Measurements from ENCODE around the gene GNA12.

GNA12 gene

GRCh38 chr7:2813350-2814185 is 30.5 kb downstream of the GNA12 start:
- no peak overlapping the region for H3K9ac ChIP-seq (ENCODE audit: low read depth, low read length, poor library complexity)
- H2BK15ac ChIP-seq (ENCODE audit: low read length): no peak overlapping the region
- no peak overlapping the region for H3K23ac ChIP-seq (ENCODE audit: low read depth, low read length, poor library complexity)
- no peak overlapping the region for H4K8ac ChIP-seq (ENCODE audit: low read depth, low read length)
- H3K79me1 ChIP-seq (ENCODE audit: low read depth, low read length): peaks cover 12% of the 10 kb centered on the region
- H3K36me3 ChIP-seq (replicated peaks in 1 of 2; ENCODE audit: control insufficient read depth in 2 of 2, insufficient read depth in 2 of 2, low read length in 2 of 2): peaks cover 3 to 20% of the 10 kb centered on the region in 2 donors
- no peak overlapping the region for H3K14ac ChIP-seq (ENCODE audit: low read length)
- H2AK5ac ChIP-seq (ENCODE audit: low read depth, low read length): no peak overlapping the region
- peaks cover 0 to 10% of the 10 kb centered on the region in 2 donors for H3K4me1 ChIP-seq (ENCODE audit: control insufficient read depth in 2 of 2, insufficient read depth in 1 of 2, low read depth in 1 of 2, low read length in 2 of 2)
- no peak for DNase-seq (ENCODE audit: low spot score)
- no peak overlapping the region for H2AFZ ChIP-seq (ENCODE audit: low read length)
- H3K27me3 ChIP-seq (ENCODE audit: control insufficient read depth in 3 of 3, insufficient read depth in 3 of 3, low read depth in 1 of 3, low read length in 3 of 3): no peaks in the 10 kb centered on the region
- peaks cover 6 to 23% of the 10 kb centered on the region in 2 donors for H3K9me3 ChIP-seq (replicated peaks in 1 of 2; ENCODE audit: control insufficient read depth in 2 of 2, insufficient read depth in 1 of 2, low read depth in 1 of 2, low read length in 2 of 2)
- no peak overlapping the region for H3K18ac ChIP-seq (ENCODE audit: low read length)
- H2BK120ac ChIP-seq (ENCODE audit: low read depth, low read length): no peak overlapping the region
- no CpG with 5 or more reads among the region's 20 CpGs for whole genome bisulfite sequencing, 2 donors (ENCODE audit: extremely low coverage in 2 of 2, insufficient read length in 2 of 2, insufficient replicate concordance in 1 of 2)
- no peak overlapping the region for H4K91ac ChIP-seq (ENCODE audit: low read depth, low read length, poor library complexity)
- H3K4ac ChIP-seq (ENCODE audit: low read length): no peak overlapping the region
- no peak overlapping the region for H3K27ac ChIP-seq (replicated peaks; ENCODE audit: low read length)
- H3K4me3 ChIP-seq (ENCODE audit: low read length in 2 of 2): no peak overlapping the region
- H2BK5ac ChIP-seq (ENCODE audit: low read length): no peak overlapping the region
- H3K4me2 ChIP-seq (ENCODE audit: insufficient read depth, low read length, poor library complexity, severe bottlenecking): no peak overlapping the region
- no peak overlapping the region for H2BK12ac ChIP-seq (ENCODE audit: low read length)

- Histone ChIP-seq H3K79me1 (ENCODE audit: low read depth, low read length) (peaks cover 12% of the 10 kb centered on the region), H3K4ac (ENCODE audit: low read length) (no peak overlapping the region), H3K4me2 (ENCODE audit: insufficient read depth, low read length, poor library complexity, severe bottlenecking) (no peak overlapping the region), H3K4me3 (ENCODE audit: low read length in 2 of 2) (no peak overlapping the region), H2BK5ac (ENCODE audit: low read length) (no peak overlapping the region), H2BK12ac (ENCODE audit: low read length) (no peak overlapping the region), H3K23ac (ENCODE audit: low read depth, low read length, poor library complexity) (no peak overlapping the region), H3K9me3 (replicated peaks in 1 of 2; ENCODE audit: control insufficient read depth in 2 of 2, insufficient read depth in 1 of 2, low read depth in 1 of 2, low read length in 2 of 2) (peaks cover 6 to 23% of the 10 kb centered on the region in 2 donors), H3K27ac (replicated peaks; ENCODE audit: low read length) (no peak overlapping the region), H3K18ac (ENCODE audit: low read length) (no peak overlapping the region), H4K91ac (ENCODE audit: low read depth, low read length, poor library complexity) (no peak overlapping the region), H2BK120ac (ENCODE audit: low read depth, low read length) (no peak overlapping the region), H3K14ac (ENCODE audit: low read length) (no peak overlapping the region), H3K36me3 (replicated peaks in 1 of 2; ENCODE audit: control insufficient read depth in 2 of 2, insufficient read depth in 2 of 2, low read length in 2 of 2) (peaks cover 3 to 20% of the 10 kb centered on the region in 2 donors), H3K4me1 (ENCODE audit: control insufficient read depth in 2 of 2, insufficient read depth in 1 of 2, low read depth in 1 of 2, low read length in 2 of 2) (peaks cover 0 to 16% of the 10 kb centered on the region in 2 donors), H2AK5ac (ENCODE audit: low read depth, low read length) (no peak overlapping the region), H4K8ac (ENCODE audit: low read depth, low read length) (no peak overlapping the region), H3K9ac (ENCODE audit: low read depth, low read length, poor library complexity) (no peak overlapping the region), H2BK15ac (ENCODE audit: low read length) (no peak overlapping the region), H3K27me3 (ENCODE audit: control insufficient read depth in 3 of 3, insufficient read depth in 3 of 3, low read depth in 1 of 3, low read length in 3 of 3) (no peaks in the 10 kb centered on the region), H2AFZ (ENCODE audit: low read length) (no peak overlapping the region)
- DNase-seq (ENCODE audit: low spot score): no peak
- no CpG with 5 or more reads among the region's 3 CpGs for WGBS, 2 donors (ENCODE audit: extremely low coverage in 2 of 2, insufficient read length in 2 of 2, insufficient replicate concordance in 1 of 2)
Measured at GRCh38 chr7:2812831-2813230, 31.3 kb downstream of the GNA12 start.

- WGBS, 2 donors (ENCODE audit: extremely low coverage in 2 of 2, insufficient read length in 2 of 2, insufficient replicate concordance in 1 of 2): no CpG with 5 or more reads among the region's 7 CpGs
- no peak overlapping the region for H2AFZ ChIP-seq (ENCODE audit: low read length)
- no peak overlapping the region for H3K27ac ChIP-seq (replicated peaks; ENCODE audit: low read length)
- peaks cover 6 to 23% of the 10 kb centered on the region in 2 donors for H3K9me3 ChIP-seq (replicated peaks in 1 of 2; ENCODE audit: control insufficient read depth in 2 of 2, insufficient read depth in 1 of 2, low read depth in 1 of 2, low read length in 2 of 2)
- H2BK5ac ChIP-seq (ENCODE audit: low read length): no peak overlapping the region
- H2AK5ac ChIP-seq (ENCODE audit: low read depth, low read length): no peak overlapping the region
- H3K18ac ChIP-seq (ENCODE audit: low read length): no peak overlapping the region
- H4K91ac ChIP-seq (ENCODE audit: low read depth, low read length, poor library complexity): no peak overlapping the region
- H3K36me3 ChIP-seq (replicated peaks in 1 of 2; ENCODE audit: control insufficient read depth in 2 of 2, insufficient read depth in 2 of 2, low read length in 2 of 2): peaks cover 3 to 20% of the 10 kb centered on the region in 2 donors
- H3K9ac ChIP-seq (ENCODE audit: low read depth, low read length, poor library complexity): no peak overlapping the region
- no peak overlapping the region for H3K4ac ChIP-seq (ENCODE audit: low read length)
- no peak overlapping the region for H2BK15ac ChIP-seq (ENCODE audit: low read length)
- DNase-seq (ENCODE audit: low spot score): no peak
- H2BK12ac ChIP-seq (ENCODE audit: low read length): no peak overlapping the region
- no peak overlapping the region for H3K23ac ChIP-seq (ENCODE audit: low read depth, low read length, poor library complexity)
- no peak overlapping the region for H4K8ac ChIP-seq (ENCODE audit: low read depth, low read length)
- peaks cover 0 to 16% of the 10 kb centered on the region in 2 donors for H3K4me1 ChIP-seq (ENCODE audit: control insufficient read depth in 2 of 2, insufficient read depth in 1 of 2, low read depth in 1 of 2, low read length in 2 of 2)
- H2BK120ac ChIP-seq (ENCODE audit: low read depth, low read length): no peak overlapping the region
- no peak overlapping the region for H3K4me2 ChIP-seq (ENCODE audit: insufficient read depth, low read length, poor library complexity, severe bottlenecking)
- no peaks in the 10 kb centered on the region for H3K27me3 ChIP-seq (ENCODE audit: control insufficient read depth in 3 of 3, insufficient read depth in 3 of 3, low read depth in 1 of 3, low read length in 3 of 3)
- no peak overlapping the region for H3K14ac ChIP-seq (ENCODE audit: low read length)
- H3K79me1 ChIP-seq (ENCODE audit: low read depth, low read length): peaks cover 10% of the 10 kb centered on the region
- H3K4me3 ChIP-seq (ENCODE audit: low read length in 2 of 2): no peak overlapping the region
Measured at GRCh38 chr7:2812114-2812487, 32.0 kb downstream of the GNA12 start.

GRCh38 chr7:2811476-2812113 is 32.5 kb downstream of the GNA12 start:
- peaks cover 6 to 23% of the 10 kb centered on the region in 2 donors for H3K9me3 ChIP-seq (replicated peaks in 1 of 2; ENCODE audit: control insufficient read depth in 2 of 2, insufficient read depth in 1 of 2, low read depth in 1 of 2, low read length in 2 of 2)
- peaks cover 0 to 16% of the 10 kb centered on the region in 2 donors for H3K4me1 ChIP-seq (ENCODE audit: control insufficient read depth in 2 of 2, insufficient read depth in 1 of 2, low read depth in 1 of 2, low read length in 2 of 2)
- H3K4ac ChIP-seq (ENCODE audit: low read length): no peak overlapping the region
- no peak overlapping the region for H3K4me3 ChIP-seq (ENCODE audit: low read length in 2 of 2)
- peak overlapping the region; percentile 49 for H3K18ac ChIP-seq (ENCODE audit: low read length)
- H3K27me3 ChIP-seq (ENCODE audit: control insufficient read depth in 3 of 3, insufficient read depth in 3 of 3, low read depth in 1 of 3, low read length in 3 of 3): no peaks in the 10 kb centered on the region
- no peak overlapping the region for H4K8ac ChIP-seq (ENCODE audit: low read depth, low read length)
- no peak overlapping the region for H3K23ac ChIP-seq (ENCODE audit: low read depth, low read length, poor library complexity)
- H2BK15ac ChIP-seq (ENCODE audit: low read length): no peak overlapping the region
- H3K9ac ChIP-seq (ENCODE audit: low read depth, low read length, poor library complexity): no peak overlapping the region
- no peak overlapping the region for H3K4me2 ChIP-seq (ENCODE audit: insufficient read depth, low read length, poor library complexity, severe bottlenecking)
- no peak overlapping the region for H2BK120ac ChIP-seq (ENCODE audit: low read depth, low read length)
- H3K36me3 ChIP-seq (replicated peaks in 1 of 2; ENCODE audit: control insufficient read depth in 2 of 2, insufficient read depth in 2 of 2, low read length in 2 of 2): peaks cover 3 to 20% of the 10 kb centered on the region in 2 donors
- WGBS, 2 donors (ENCODE audit: extremely low coverage in 2 of 2, insufficient read length in 2 of 2, insufficient replicate concordance in 1 of 2): no CpG with 5 or more reads among the region's 19 CpGs
- no peak overlapping the region for H2BK12ac ChIP-seq (ENCODE audit: low read length)
- no peak overlapping the region for H2BK5ac ChIP-seq (ENCODE audit: low read length)
- no peak overlapping the region for H3K27ac ChIP-seq (replicated peaks; ENCODE audit: low read length)
- H4K91ac ChIP-seq (ENCODE audit: low read depth, low read length, poor library complexity): no peak overlapping the region
- H2AK5ac ChIP-seq (ENCODE audit: low read depth, low read length): no peak overlapping the region
- H3K14ac ChIP-seq (ENCODE audit: low read length): no peak overlapping the region
- DNase-seq (ENCODE audit: low spot score): no peak
- peaks cover 10% of the 10 kb centered on the region for H3K79me1 ChIP-seq (ENCODE audit: low read depth, low read length)
- no peak overlapping the region for H2AFZ ChIP-seq (ENCODE audit: low read length)

Measured in neuronal stem cell (in vitro differentiated cells).